Neuronal stem cell (in vitro differentiated cells): Measurements from ENCODE around the gene SPRYD3.

Experiments
- DNase-seq: peaks from one replicate; pipeline ENCODE4 v3.0.0-alpha.2; 2013; ENCODE audit warnings: low spot score
- H2AFZ ChIP-seq: one replicate; pipeline ENCODE4 v1.6.1; 2013; ENCODE audit warnings: mild to moderate bottlenecking, low read length, inconsistent platforms
- H2AK5ac ChIP-seq: 2 replicates; pipeline ENCODE4 v1.6.1; 2013; ENCODE audit warnings: low read depth, mild to moderate bottlenecking, inconsistent platforms, low read length, moderate library complexity, mixed read lengths
- H2BK120ac ChIP-seq: 2 replicates; pipeline ENCODE4 v1.6.1; 2013; ENCODE audit warnings: low read depth, mild to moderate bottlenecking, inconsistent platforms, low read length, moderate library complexity, mixed read lengths
- H2BK12ac ChIP-seq: one replicate; pipeline ENCODE4 v1.6.1; 2013; ENCODE audit warnings: low read length, inconsistent platforms
- H2BK15ac ChIP-seq: 2 replicates; pipeline ENCODE4 v1.6.1; 2013; ENCODE audit warnings: mild to moderate bottlenecking, low read length, inconsistent platforms, mixed read lengths
- H2BK5ac ChIP-seq: one replicate; pipeline ENCODE4 v1.6.1; 2013; ENCODE audit warnings: inconsistent platforms, mild to moderate bottlenecking, low read length, moderate library complexity
- H3K14ac ChIP-seq: one replicate; pipeline ENCODE4 v1.6.1; 2013; ENCODE audit warnings: low read length, inconsistent platforms
- H3K18ac ChIP-seq: 2 replicates; pipeline ENCODE4 v1.6.1; 2013; ENCODE audit warnings: low read length, inconsistent platforms
- H3K23ac ChIP-seq: 2 replicates; pipeline ENCODE4 v1.6.1; 2013; ENCODE audit warnings: low read depth, mild to moderate bottlenecking, mixed read lengths, low read length, inconsistent platforms; ENCODE audit not compliant: poor library complexity
- H3K27ac ChIP-seq: replicated peaks from 3 replicates; pipeline ENCODE4 v1.5.1; 2013; ENCODE audit warnings: low read length, inconsistent platforms
- H3K27me3 ChIP-seq, 3 experiments: 2 replicates each; pipeline ENCODE4 v1.6.1; 2013; ENCODE audit warnings: low read length in 3 of 3, mild to moderate bottlenecking in 2 of 3, inconsistent platforms in 1 of 3, low read depth in 1 of 3, mixed read lengths in 1 of 3, moderate library complexity in 1 of 3; ENCODE audit not compliant: control insufficient read depth in 3 of 3, insufficient read depth in 3 of 3
- H3K36me3 ChIP-seq, 2 donors: replicated peaks in 1 of 2; 2 replicates each; pipeline ENCODE4 v1.6.1; 2013; ENCODE audit warnings: low read length in 2 of 2; ENCODE audit not compliant: control insufficient read depth in 2 of 2, insufficient read depth in 2 of 2
- H3K4ac ChIP-seq: 2 replicates; pipeline ENCODE4 v1.6.1; 2013; ENCODE audit warnings: inconsistent platforms, mild to moderate bottlenecking, low read length, moderate library complexity
- H3K4me1 ChIP-seq, 2 donors: 1 replicate in 1 of 2; 2 replicates in 1 of 2; pipeline ENCODE4 v1.6.1; 2013; ENCODE audit warnings: low read length in 2 of 2, low read depth in 1 of 2; ENCODE audit not compliant: control insufficient read depth in 2 of 2, insufficient read depth in 1 of 2
- H3K4me2 ChIP-seq: one replicate; pipeline ENCODE4 v1.6.1; 2013; ENCODE audit warnings: mild to moderate bottlenecking, low read length, inconsistent platforms; ENCODE audit not compliant: insufficient read depth, poor library complexity, severe bottlenecking
- H3K4me3 ChIP-seq, 2 donors: 2 replicates each; pipeline ENCODE4 v1.5.1; 2013; ENCODE audit warnings: low read length in 2 of 2, mild to moderate bottlenecking in 2 of 2, inconsistent platforms in 1 of 2, moderate library complexity in 1 of 2
- H3K79me1 ChIP-seq: one replicate; pipeline ENCODE4 v1.6.1; 2013; ENCODE audit warnings: low read depth, mild to moderate bottlenecking, inconsistent platforms, low read length, moderate library complexity
- H3K9ac ChIP-seq: one replicate; pipeline ENCODE4 v1.6.1; 2013; ENCODE audit warnings: mild to moderate bottlenecking, low read depth, low read length, inconsistent platforms; ENCODE audit not compliant: poor library complexity
- H3K9me3 ChIP-seq, 2 donors: replicated peaks in 1 of 2; 2 replicates each; pipeline versions ENCODE3 to v1.6.1; 2013; ENCODE audit warnings: low read length in 2 of 2, mild to moderate bottlenecking in 2 of 2, inconsistent platforms in 1 of 2, low read depth in 1 of 2, mixed read lengths in 1 of 2, moderate library complexity in 1 of 2; ENCODE audit not compliant: control insufficient read depth in 2 of 2, insufficient read depth in 1 of 2
- H4K8ac ChIP-seq: one replicate; pipeline ENCODE4 v1.6.1; 2013; ENCODE audit warnings: low read depth, mild to moderate bottlenecking, inconsistent platforms, low read length, moderate library complexity
- H4K91ac ChIP-seq: one replicate; pipeline ENCODE4 v1.6.1; 2013; ENCODE audit warnings: low read length, low read depth, mild to moderate bottlenecking, inconsistent platforms; ENCODE audit not compliant: poor library complexity
- WGBS, 2 donors: extraction: QIAGEN DNeasy Blood & Tissue Kit; methylation state at CpG; one replicate each; pipeline ENCODE4 v1.1.7; 2013; ENCODE audit warnings: missing lambda C conversion rate in 2 of 2, mixed read lengths in 1 of 2; ENCODE audit not compliant: insufficient read length in 2 of 2, insufficient replicate concordance in 1 of 2; ENCODE audit errors: extremely low coverage in 2 of 2; 5-methylcytosine and 5-hydroxymethylcytosine counted together

SPRYD3 gene

DNA sequence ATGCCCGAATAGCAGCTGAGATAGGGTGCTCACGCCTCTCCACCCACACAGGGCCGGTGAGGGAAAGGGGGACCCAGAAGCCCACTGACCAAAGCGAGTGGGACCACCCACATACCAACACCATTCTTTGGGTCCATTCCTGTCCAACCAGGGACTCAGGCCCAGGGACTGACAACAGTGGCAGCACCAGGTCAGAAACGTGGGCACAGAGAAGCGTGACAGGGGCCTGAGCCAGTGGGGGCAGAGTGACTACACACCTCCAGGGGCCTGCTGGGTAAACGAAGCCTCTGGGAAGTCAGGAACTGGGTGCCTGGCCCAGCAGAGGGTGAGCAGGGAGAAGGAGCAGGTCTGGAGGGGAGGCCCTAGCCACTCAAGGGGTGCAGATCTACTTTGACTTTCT is 13.7 kb downstream of the SPRYD3 start:
- Histone ChIP-seq H2BK12ac (no peak overlapping the region), H3K36me3 (peaks cover 3 to 6% of the 10 kb centered on the region in 2 donors), H2BK120ac (no peak overlapping the region), H3K79me1 (no peaks in the 10 kb centered on the region), H3K4me3 (no peak overlapping the region), H2BK15ac (no peak overlapping the region), H3K4me2 (no peak overlapping the region), H3K4me1 (peaks cover 0 to 9% of the 10 kb centered on the region in 2 donors), H2AK5ac (peak overlapping the region; percentile 38), H2BK5ac (no peak overlapping the region), H4K8ac (no peak overlapping the region), H3K14ac (no peak overlapping the region), H3K27me3 (no peaks in the 10 kb centered on the region), H3K18ac (no peak overlapping the region), H3K23ac (no peak overlapping the region), H4K91ac (no peak overlapping the region), H3K27ac (no peak overlapping the region), H3K4ac (no peak overlapping the region), H3K9me3 (no peaks in the 10 kb centered on the region), H2AFZ (no peak overlapping the region), H3K9ac (no peak overlapping the region)
- DNase-seq = no peak
- no CpG with 5 or more reads among the region's 7 CpGs for WGBS, 2 donors

GRCh38 chr12:53064613-53065436 is 14.4 kb downstream of the SPRYD3 start:
- no peaks in the 10 kb centered on the region for H3K9me3 ChIP-seq
- H3K4me1 ChIP-seq = peaks cover 0 to 8% of the 10 kb centered on the region in 2 donors
- no peak overlapping the region for H2BK120ac ChIP-seq
- no peak overlapping the region for H2BK15ac ChIP-seq
- no peak overlapping the region for H2AK5ac ChIP-seq
- no peak overlapping the region for H3K23ac ChIP-seq
- no peak overlapping the region for H3K27ac ChIP-seq
- no peaks in the 10 kb centered on the region for H3K79me1 ChIP-seq
- H3K14ac ChIP-seq = no peak overlapping the region
- H3K18ac ChIP-seq = no peak overlapping the region
- no peak overlapping the region for H3K9ac ChIP-seq
- no peak overlapping the region for H4K8ac ChIP-seq
- no peak overlapping the region for H2AFZ ChIP-seq
- no peak for DNase-seq
- H4K91ac ChIP-seq = no peak overlapping the region
- H3K4me2 ChIP-seq = no peak overlapping the region
- H3K27me3 ChIP-seq = no peaks in the 10 kb centered on the region
- no CpG with 5 or more reads among the region's 11 CpGs for WGBS, 2 donors
- H3K4ac ChIP-seq = no peak overlapping the region
- no peak overlapping the region for H3K4me3 ChIP-seq
- H2BK12ac ChIP-seq = no peak overlapping the region
- no peak overlapping the region for H2BK5ac ChIP-seq
- peaks cover 3 to 6% of the 10 kb centered on the region in 2 donors for H3K36me3 ChIP-seq

DNA sequence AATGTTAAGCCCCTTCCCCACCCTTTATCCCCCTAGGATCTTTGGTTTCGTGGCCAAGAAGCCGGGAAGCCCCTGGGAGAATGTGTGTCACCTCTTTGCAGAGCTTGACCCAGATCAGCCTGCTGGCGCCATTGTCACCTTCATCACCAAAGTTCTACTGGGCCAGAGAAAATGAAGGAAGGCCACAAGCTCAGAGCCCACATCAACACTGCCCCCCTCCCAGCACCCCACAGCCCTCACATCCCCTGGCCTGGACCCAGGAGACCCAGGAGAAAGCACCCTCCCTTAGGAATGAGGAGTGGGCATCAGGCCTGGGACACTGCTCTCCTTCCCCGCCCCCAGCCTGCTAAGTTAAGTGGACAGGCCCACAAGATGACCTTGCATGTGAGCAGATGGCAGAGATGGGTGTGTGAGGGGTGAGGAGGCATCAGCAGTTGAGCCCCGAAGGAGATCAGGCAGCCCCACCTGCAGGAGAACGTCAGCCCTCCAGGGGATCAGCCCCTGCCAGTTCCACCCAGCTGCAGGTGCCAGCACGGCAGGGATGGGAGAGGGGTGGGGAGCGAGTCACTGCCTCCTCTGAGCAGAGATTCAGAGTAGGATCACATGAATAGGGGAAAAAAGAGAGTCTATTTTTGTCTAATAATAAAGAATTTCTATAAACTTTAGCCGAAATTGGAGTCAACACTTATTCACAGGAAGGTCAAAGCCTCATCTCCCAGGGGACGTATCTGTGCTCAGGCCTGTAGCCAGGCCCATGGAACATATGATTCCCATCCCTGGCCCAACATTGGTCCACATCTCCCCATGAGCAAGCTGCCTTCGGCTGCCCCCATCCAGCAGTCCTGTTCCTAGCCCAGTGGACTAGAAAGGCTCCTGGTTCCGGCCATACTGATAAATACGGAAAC is 15.2 kb downstream of the SPRYD3 start:
- WGBS, 2 donors = no CpG with 5 or more reads among the region's 13 CpGs
- H2BK15ac ChIP-seq = no peak overlapping the region
- H2AFZ ChIP-seq = no peak overlapping the region
- peak overlapping the region; percentile 73 for H2BK12ac ChIP-seq
- H3K4me2 ChIP-seq = no peak overlapping the region
- H3K4ac ChIP-seq = no peak overlapping the region
- H4K8ac ChIP-seq = peak overlapping the region; percentile 17
- no peaks in the 10 kb centered on the region for H3K79me1 ChIP-seq
- H3K36me3 ChIP-seq = peaks cover 3 to 6% of the 10 kb centered on the region in 2 donors
- H3K18ac ChIP-seq = peak overlapping the region; percentile 27
- H3K4me1 ChIP-seq = peaks cover 0 to 4% of the 10 kb centered on the region in 2 donors
- no peaks in the 10 kb centered on the region for H3K27me3 ChIP-seq
- H3K9me3 ChIP-seq = no peaks in the 10 kb centered on the region
- no peak overlapping the region for H3K9ac ChIP-seq
- H3K27ac ChIP-seq = no peak overlapping the region
- H2AK5ac ChIP-seq = no peak overlapping the region
- DNase-seq = no peak
- no peak overlapping the region for H2BK120ac ChIP-seq
- H3K4me3 ChIP-seq = no peak overlapping the region
- no peak overlapping the region for H2BK5ac ChIP-seq
- no peak overlapping the region for H3K14ac ChIP-seq
- H4K91ac ChIP-seq = no peak overlapping the region
- H3K23ac ChIP-seq = no peak overlapping the region
